ENCODE measurements around the gene UMODL1. TPM values are rescaled to one million over a fixed set of nuclear protein-coding genes. Genes with fewer than 3 reads are reported as not detected.

Gene UMODL1
- total and polyA plus RNA-seq, 10 of the 15 experiments (the other 5 are each of a cell fraction or from before 2014, with no cell fraction given), result 0.01 to 0.11 (median 0.03) TPM; not detected in 5

- H2AFZ ChIP-seq (ENCODE audit: control insufficient read depth, low read depth, low read length), result no peak overlapping the region
- no peak for FAIRE-seq
- H3K79me2 ChIP-seq (ENCODE audit: control insufficient read depth, insufficient read depth, low read length), result no peaks in the 10 kb centered on the region
- no peaks in the 10 kb centered on the region for H3K36me3 ChIP-seq (ENCODE audit: control insufficient read depth in 2 of 2, insufficient read depth in 2 of 2, low read length in 1 of 2)
- no peak overlapping the region for H3K4me3 ChIP-seq
- no peak overlapping the region for H3K9ac ChIP-seq (ENCODE audit: control insufficient read depth, insufficient read depth, low read length)
- H3K4me2 ChIP-seq (ENCODE audit: control insufficient read depth, insufficient read depth), result no peak overlapping the region
- ATAC-seq, result no peak
- in situ Hi-C loops (cut with MboI), result no loop called here
- 47% methylated on average over 13 of the region's 13 CpGs for WGBS (ENCODE audit: insufficient coverage, insufficient replicate concordance, low lambda C conversion rate, missing lambda C conversion rate)
- DNase-seq (ENCODE audit: low read depth, low spot score), result no peak
- TF ChIP-seq SREBF2 (IDR thresholded peaks at IDR 0.05; ENCODE audit: low read length) (no peak), POU2F2 (IDR thresholded peaks at IDR 0.05; ENCODE audit: borderline replicate concordance, low read depth, low read length) (no peak), RB1 (IDR thresholded peaks at IDR 0.05; ENCODE audit: borderline replicate concordance) (no peak), CHD4 (IDR thresholded peaks at IDR 0.05) (no peak)
- RAD21 ChIA-PET (ENCODE audit: unreplicated experiment), result no interaction called here
- BruUV-seq (replicated peaks), result no TSS peak
- SMC1A ChIA-PET (ENCODE audit: uncharacterized antibody, unreplicated experiment), result interaction anchor here (1.3 kb wide), 1 partner anchor 134 kb away, joined by 3 read pairs; no protein-coding TSS in a partner anchor
- H3K27me3 ChIP-seq (replicated peaks in 1 of 2; ENCODE audit: control insufficient read depth in 2 of 2, insufficient read depth in 2 of 2, low read length in 1 of 2), result no peaks in the 10 kb centered on the region; a peak in 1 of 4 replicates
- POLR2A ChIA-PET, result no interaction called here
- no peaks in the 10 kb centered on the region for H3K4me1 ChIP-seq (ENCODE audit: control insufficient read depth, insufficient read depth, low read length)
- no peaks in the 10 kb centered on the region for H4K20me1 ChIP-seq (ENCODE audit: control insufficient read depth, insufficient read depth)
- H3K27ac ChIP-seq (ENCODE audit: control insufficient read depth, insufficient read depth), result no peak overlapping the region
- CTCF ChIA-PET, result interaction anchor here (1.0 to 1.6 kb wide), 2 partner anchors 108 to 161 kb away, joined by 4 to 7 read pairs; no protein-coding TSS in a partner anchor
- H3K9me3 ChIP-seq (replicated peaks; ENCODE audit: control insufficient read depth, insufficient read depth, low read length), result no peaks in the 10 kb centered on the region
- intact Hi-C loops (cut with micrococcal nuclease; ENCODE audit: unreplicated experiment), result no loop called here
Measured at GRCh38 chr21:42150474-42151085, 79.5 kb downstream of the UMODL1 start.

GRCh38 chr21:42151148-42151947 lies 80.2 kb downstream of the UMODL1 start:
- POLR2A ChIA-PET, result no interaction called here

More at GRCh38 chr21:42151148-42151947, 80.2 kb downstream of the UMODL1 start:
- ATAC-seq (no peak), FAIRE-seq (no peak), DNase-seq (ENCODE audit: low read depth, low spot score) (no peak)
- H3K4me2 ChIP-seq (ENCODE audit: control insufficient read depth, insufficient read depth), result no peak overlapping the region
- intact Hi-C loops (cut with micrococcal nuclease; ENCODE audit: unreplicated experiment), result no loop called here
- H3K4me3 ChIP-seq, result no peak overlapping the region
- no peak overlapping the region for H3K27ac ChIP-seq (ENCODE audit: control insufficient read depth, insufficient read depth)
- no peaks in the 10 kb centered on the region for H3K36me3 ChIP-seq (ENCODE audit: control insufficient read depth in 2 of 2, insufficient read depth in 2 of 2, low read length in 1 of 2)
- no TSS peak for BruUV-seq (replicated peaks)
- H3K9me3 ChIP-seq (replicated peaks; ENCODE audit: control insufficient read depth, insufficient read depth, low read length), result no peaks in the 10 kb centered on the region
- no peaks in the 10 kb centered on the region for H4K20me1 ChIP-seq (ENCODE audit: control insufficient read depth, insufficient read depth)
- RAD21 ChIA-PET (ENCODE audit: unreplicated experiment), result interaction anchor here (1.0 kb wide), 1 partner anchor 13 kb away, joined by 4 read pairs; no protein-coding TSS in a partner anchor
- SMC1A ChIA-PET (ENCODE audit: uncharacterized antibody, unreplicated experiment), result interaction anchor here (1.3 to 3.0 kb wide), 2 partner anchors 107 to 133 kb away, joined by 3 to 13 read pairs; no protein-coding TSS in a partner anchor
- no peaks in the 10 kb centered on the region for H3K79me2 ChIP-seq (ENCODE audit: control insufficient read depth, insufficient read depth, low read length)
- H3K4me1 ChIP-seq (ENCODE audit: control insufficient read depth, insufficient read depth, low read length), result no peaks in the 10 kb centered on the region
- no peaks in the 10 kb centered on the region; a peak in 1 of 4 replicates for H3K27me3 ChIP-seq (replicated peaks in 1 of 2; ENCODE audit: control insufficient read depth in 2 of 2, insufficient read depth in 2 of 2, low read length in 1 of 2)
- TF ChIP-seq NR2F1 (conservative IDR thresholded peaks at IDR 0.05) (no peak), CHD4 (IDR thresholded peaks at IDR 0.05) (no peak), RELB (IDR thresholded peaks at IDR 0.05; ENCODE audit: low read depth) (no peak), CBX5 (IDR thresholded peaks at IDR 0.05; ENCODE audit: low read depth) (no peak), NKRF (conservative IDR thresholded peaks at IDR 0.05) (no peak), SMAD1 (IDR thresholded peaks at IDR 0.05; ENCODE audit: low read depth, partially characterized antibody) (no peak), SREBF2 (IDR thresholded peaks at IDR 0.05; ENCODE audit: low read length) (no peak), TAF1 (IDR thresholded peaks at IDR 0.05; ENCODE audit: borderline replicate concordance, low read depth, low read length) (no peak), RUNX3 (IDR thresholded peaks at IDR 0.05; ENCODE audit: low read length) (no peak)
- no peak overlapping the region for H2AFZ ChIP-seq (ENCODE audit: control insufficient read depth, low read depth, low read length)
- H3K9ac ChIP-seq (ENCODE audit: control insufficient read depth, insufficient read depth, low read length), result no peak overlapping the region
- in situ Hi-C loops (cut with MboI), result no loop called here
- CTCF ChIA-PET, result interaction anchor here (0.8 to 3.5 kb wide), 5 partner anchors 13 to 299 kb away, joined by 3 to 26 read pairs (median 4); no protein-coding TSS in a partner anchor
- WGBS (ENCODE audit: insufficient coverage, insufficient replicate concordance, low lambda C conversion rate, missing lambda C conversion rate), result 47% methylated on average over 12 of the region's 12 CpGs

Data from GM12878 (cell line).